CD4-positive, alpha-beta T cell treated with Interleukin-15 for 1 hour (primary cell): ENCODE results near the gene FMC1.

Experiments
- DNase-seq: peaks from one replicate; pipeline ENCODE4 v3.0.0-alpha.2; 2020

The FMC1 gene

DNA sequence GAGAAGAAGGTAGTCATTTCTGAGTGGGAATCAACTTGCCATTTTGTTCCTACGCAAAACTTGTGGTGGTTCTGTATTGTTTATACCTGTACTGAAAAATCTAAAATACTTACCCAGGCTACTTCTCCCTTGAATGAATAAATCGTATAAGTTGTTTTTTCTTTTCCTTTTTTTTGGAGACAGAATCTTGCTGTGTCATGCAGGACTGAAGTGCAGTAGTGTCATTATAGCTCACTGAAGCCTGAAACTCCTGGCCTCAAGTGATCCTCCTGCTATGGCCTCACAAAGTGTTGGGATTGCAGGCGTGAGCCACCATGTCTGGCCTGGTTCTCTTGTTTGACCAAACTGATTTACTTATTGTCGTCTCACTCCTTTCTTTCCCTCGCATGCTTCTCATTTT, 46.5 kb downstream of the FMC1 start:
- no peak for DNase-seq

DNA sequence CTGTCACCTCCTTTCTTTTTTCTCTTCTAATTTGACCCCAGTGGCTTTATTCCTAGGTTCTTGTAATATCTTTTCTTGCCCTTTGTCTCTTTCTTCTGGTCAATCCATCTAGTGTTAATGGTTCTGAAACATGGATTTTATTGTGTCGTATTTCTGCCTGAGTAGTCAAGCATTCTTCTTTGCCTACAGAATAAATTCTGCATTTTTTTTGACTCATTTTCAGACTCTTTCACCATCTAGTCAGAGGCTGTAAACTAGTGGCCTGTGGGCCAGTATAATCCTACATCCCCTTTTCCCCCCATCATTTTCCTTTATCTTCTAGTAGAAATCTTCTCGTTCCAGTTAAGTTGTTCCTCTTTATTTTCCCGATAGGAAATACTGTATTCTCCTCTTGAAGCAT, 48.0 kb downstream of the FMC1 start:
- DNase-seq: no peak

DNA sequence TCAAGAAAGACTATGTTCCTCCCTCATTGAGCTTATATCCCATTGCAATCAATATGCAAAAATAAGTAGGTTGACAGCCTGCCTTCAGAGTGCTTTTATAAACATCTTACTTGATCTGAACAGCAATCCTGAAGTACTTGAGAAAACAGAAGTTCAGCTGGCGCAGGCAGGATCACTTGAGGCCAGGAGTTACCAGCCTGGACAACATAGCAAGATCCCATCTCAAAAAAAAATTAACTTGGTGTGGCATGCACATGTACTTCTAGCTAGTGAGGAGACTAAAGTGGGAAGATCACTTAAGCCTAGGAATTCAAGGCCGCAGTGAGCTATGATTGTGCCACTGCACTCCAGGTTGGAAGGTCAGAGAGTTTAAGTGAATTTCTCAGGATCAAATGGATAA, 48.6 kb downstream of the FMC1 start:
- DNase-seq: no peak

DNA sequence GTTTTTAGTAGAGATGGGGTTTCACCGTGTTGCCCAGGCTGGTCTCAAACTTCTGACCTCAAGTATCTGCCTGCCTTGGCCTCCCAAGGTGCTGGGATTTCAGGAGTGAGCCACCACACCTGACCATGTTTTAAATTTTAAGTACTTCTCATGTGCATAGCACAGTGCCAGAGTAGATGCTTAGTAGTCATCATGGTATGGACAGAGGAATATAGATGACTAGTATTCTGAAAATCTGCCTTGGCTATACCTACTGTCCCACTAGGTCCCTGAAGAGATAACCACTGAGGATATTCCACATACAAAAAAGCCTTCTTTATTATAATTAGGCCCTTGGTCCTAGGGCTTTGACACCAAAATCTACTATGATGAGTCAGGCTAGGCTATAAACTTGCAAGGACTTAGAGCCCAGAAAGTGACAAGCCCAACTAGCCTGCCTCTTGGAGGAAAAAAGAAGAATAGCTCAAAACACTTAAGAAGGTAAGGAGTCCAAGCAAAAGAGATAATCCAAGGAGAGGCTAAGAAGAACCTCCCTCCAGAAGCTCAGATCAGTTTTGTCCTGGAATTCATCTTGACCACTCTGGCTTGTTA, 52.6 kb downstream of the FMC1 start:
- DNase-seq: no peak

DNA sequence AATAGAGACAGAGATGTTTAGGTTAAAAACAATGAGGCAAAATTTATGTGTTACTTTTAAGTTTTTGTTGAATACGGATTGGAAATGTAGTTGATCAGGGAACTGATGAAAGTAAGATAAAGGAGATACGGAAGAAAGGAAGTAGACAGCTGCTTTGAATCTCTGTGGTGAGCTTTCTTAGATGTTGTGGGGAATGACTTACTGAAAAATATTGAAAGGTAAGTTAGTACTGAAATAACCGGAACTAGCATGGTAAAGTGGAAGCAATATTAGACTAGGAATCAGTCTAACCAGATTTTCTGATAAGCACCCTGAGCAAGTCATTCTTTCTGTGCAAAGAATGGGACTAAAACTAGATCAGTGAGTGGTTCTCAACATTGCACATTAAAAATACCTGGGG, 53.4 kb downstream of the FMC1 start:
- no peak for DNase-seq
